ENCODE results near the gene P2RX7.
"Not testable (repeated sequence)": the region's sequence is repeated elsewhere in the genome, so short reads cannot be mapped to it uniquely, and the experiment has no call there.

The P2RX7 gene

GRCh38 chr12:121218588-121219352, 86.1 kb downstream of the P2RX7 start:
- in situ Hi-C loops (cut with MboI; ENCODE audit: low sequenced_read_pairs), result no loop called here
- no peak overlapping the region for H3K4me3 ChIP-seq

GRCh38 chr12:121219353-121219986, 86.8 kb downstream of the P2RX7 start:
- Histone ChIP-seq H3K27me3 (ENCODE audit: low read depth) (no peaks in the 10 kb centered on the region), H3K4me1 (no peaks in the 10 kb centered on the region), H3K36me3 (replicated peaks) (no peaks in the 10 kb centered on the region; the same call in none of the 2 replicates), H3K9me3 (no peaks in the 10 kb centered on the region), H3K4me3 (no peak overlapping the region)
- in situ Hi-C loops (cut with MboI; ENCODE audit: low sequenced_read_pairs), result no loop called here
- DNase-seq (ENCODE audit: low spot score in 2 of 2), result no peak

More at GRCh38 chr12:121218588-121219352, 86.1 kb downstream of the P2RX7 start:
- Histone ChIP-seq H3K4me1 (no peaks in the 10 kb centered on the region), H3K9me3 (no peaks in the 10 kb centered on the region), H3K36me3 (replicated peaks) (no peaks in the 10 kb centered on the region; the same call in none of the 2 replicates), H3K27me3 (ENCODE audit: low read depth) (no peaks in the 10 kb centered on the region)
- no peak for DNase-seq (ENCODE audit: low spot score in 2 of 2)

- H3K36me3 ChIP-seq (replicated peaks), result no peaks in the 10 kb centered on the region; the same call in none of the 2 replicates
- no peak for DNase-seq (ENCODE audit: low spot score in 2 of 2)
- no peaks in the 10 kb centered on the region for H3K4me1 ChIP-seq
- H3K4me3 ChIP-seq, result no peak overlapping the region
- H3K9me3 ChIP-seq, result no peaks in the 10 kb centered on the region
- no peaks in the 10 kb centered on the region for H3K27me3 ChIP-seq (ENCODE audit: low read depth)
- in situ Hi-C loops (cut with MboI; ENCODE audit: low sequenced_read_pairs), result no loop called here
Measured at GRCh38 chr12:121222847-121223246, 90.2 kb downstream of the P2RX7 start.

GRCh38 chr12:121223292-121224285, 90.9 kb downstream of the P2RX7 start:
- no peak overlapping the region for H3K4me3 ChIP-seq
- DNase-seq (ENCODE audit: low spot score in 2 of 2), result no peak
- in situ Hi-C loops (cut with MboI; ENCODE audit: low sequenced_read_pairs), result no loop called here

GRCh38 chr12:121224591-121224990, 91.9 kb downstream of the P2RX7 start:
- DNase-seq (ENCODE audit: low spot score in 2 of 2), result no peak
- no peaks in the 10 kb centered on the region for H3K9me3 ChIP-seq
- H3K36me3 ChIP-seq (replicated peaks), result peaks cover 2% of the 10 kb centered on the region
- H3K4me3 ChIP-seq, result no peak overlapping the region
- H3K4me1 ChIP-seq, result no peaks in the 10 kb centered on the region
- in situ Hi-C loops (cut with MboI; ENCODE audit: low sequenced_read_pairs), result no loop called here
- no peaks in the 10 kb centered on the region for H3K27me3 ChIP-seq (ENCODE audit: low read depth)

More at GRCh38 chr12:121223292-121224285, 90.9 kb downstream of the P2RX7 start:
- no peaks in the 10 kb centered on the region; the same call in none of the 2 replicates for H3K36me3 ChIP-seq (replicated peaks)
- no peaks in the 10 kb centered on the region for H3K9me3 ChIP-seq
- H3K4me1 ChIP-seq, result no peaks in the 10 kb centered on the region
- no peaks in the 10 kb centered on the region for H3K27me3 ChIP-seq (ENCODE audit: low read depth)

GRCh38 chr12:121226399-121226798, 93.7 kb downstream of the P2RX7 start:
- no peaks in the 10 kb centered on the region for H3K27me3 ChIP-seq (ENCODE audit: low read depth)
- no peak overlapping the region for H3K4me3 ChIP-seq
- peaks cover 2% of the 10 kb centered on the region for H3K36me3 ChIP-seq (replicated peaks)
- DNase-seq (ENCODE audit: low spot score in 2 of 2), result no peak
- H3K4me1 ChIP-seq, result no peaks in the 10 kb centered on the region
- in situ Hi-C loops (cut with MboI; ENCODE audit: low sequenced_read_pairs), result no loop called here
- H3K9me3 ChIP-seq, result no peaks in the 10 kb centered on the region

GRCh38 chr12:121226871-121227270, 94.2 kb downstream of the P2RX7 start:
- H3K27me3 ChIP-seq (ENCODE audit: low read depth); H3K4me1 ChIP-seq; DNase-seq (ENCODE audit: low spot score in 2 of 2); H3K9me3 ChIP-seq; H3K4me3 ChIP-seq; in situ Hi-C loops (cut with MboI; ENCODE audit: low sequenced_read_pairs); H3K36me3 ChIP-seq (replicated peaks): not testable (repeated sequence)

GRCh38 chr12:121227294-121227693, 94.6 kb downstream of the P2RX7 start:
- in situ Hi-C loops (cut with MboI; ENCODE audit: low sequenced_read_pairs), result no loop called here
- no peak overlapping the region for H3K4me3 ChIP-seq
- no peak for DNase-seq (ENCODE audit: low spot score in 2 of 2)

GRCh38 chr12:121228919-121229665, 96.4 kb downstream of the P2RX7 start:
- in situ Hi-C loops (cut with MboI; ENCODE audit: low sequenced_read_pairs), result no loop called here
- no peak overlapping the region for H3K4me3 ChIP-seq
- DNase-seq (ENCODE audit: low spot score in 2 of 2), result no peak
- H3K36me3 ChIP-seq (replicated peaks), result peaks cover 2% of the 10 kb centered on the region
- H3K9me3 ChIP-seq, result no peaks in the 10 kb centered on the region
- no peaks in the 10 kb centered on the region for H3K27me3 ChIP-seq (ENCODE audit: low read depth)
- H3K4me1 ChIP-seq, result no peaks in the 10 kb centered on the region

More at GRCh38 chr12:121227294-121227693, 94.6 kb downstream of the P2RX7 start:
- Histone ChIP-seq H3K9me3 (no peaks in the 10 kb centered on the region), H3K36me3 (replicated peaks) (peaks cover 2% of the 10 kb centered on the region), H3K4me1 (no peaks in the 10 kb centered on the region), H3K27me3 (ENCODE audit: low read depth) (no peaks in the 10 kb centered on the region)

GRCh38 chr12:121229826-121230537, 97.3 kb downstream of the P2RX7 start:
- H3K27me3 ChIP-seq (ENCODE audit: low read depth); H3K9me3 ChIP-seq; H3K4me1 ChIP-seq; H3K36me3 ChIP-seq (replicated peaks); H3K4me3 ChIP-seq; in situ Hi-C loops (cut with MboI; ENCODE audit: low sequenced_read_pairs): not testable (repeated sequence)
- peak; percentile 59 to 91 for DNase-seq (ENCODE audit: low spot score in 2 of 2)

GRCh38 chr12:121230538-121230907, 97.8 kb downstream of the P2RX7 start:
- no peaks in the 10 kb centered on the region for H3K9me3 ChIP-seq
- H3K27me3 ChIP-seq (ENCODE audit: low read depth), result no peaks in the 10 kb centered on the region
- H3K4me1 ChIP-seq, result no peaks in the 10 kb centered on the region
- no peak overlapping the region for H3K4me3 ChIP-seq
- in situ Hi-C loops (cut with MboI; ENCODE audit: low sequenced_read_pairs), result no loop called here
- DNase-seq (ENCODE audit: low spot score in 2 of 2), result no peak
- peaks cover 2% of the 10 kb centered on the region for H3K36me3 ChIP-seq (replicated peaks)

GRCh38 chr12:121232163-121232562, 99.5 kb downstream of the P2RX7 start:
- Histone ChIP-seq H3K4me1 (no peaks in the 10 kb centered on the region), H3K4me3 (no peak overlapping the region)
- in situ Hi-C loops (cut with MboI; ENCODE audit: low sequenced_read_pairs), result no loop called here

More at GRCh38 chr12:121232163-121232562, 99.5 kb downstream of the P2RX7 start:
- peaks cover 13% of the 10 kb centered on the region for H3K36me3 ChIP-seq (replicated peaks)
- DNase-seq (ENCODE audit: low spot score in 2 of 2), result no peak
- no peaks in the 10 kb centered on the region for H3K27me3 ChIP-seq (ENCODE audit: low read depth)
- no peaks in the 10 kb centered on the region for H3K9me3 ChIP-seq

All from HAP-1 (cell line).